ENCODE measurements around the gene PTGR2.

GRCh38 chr14:73843296-73843695 lies 8.3 kb upstream of the PTGR2 start:
- TF ChIP-seq, protein P1, sequence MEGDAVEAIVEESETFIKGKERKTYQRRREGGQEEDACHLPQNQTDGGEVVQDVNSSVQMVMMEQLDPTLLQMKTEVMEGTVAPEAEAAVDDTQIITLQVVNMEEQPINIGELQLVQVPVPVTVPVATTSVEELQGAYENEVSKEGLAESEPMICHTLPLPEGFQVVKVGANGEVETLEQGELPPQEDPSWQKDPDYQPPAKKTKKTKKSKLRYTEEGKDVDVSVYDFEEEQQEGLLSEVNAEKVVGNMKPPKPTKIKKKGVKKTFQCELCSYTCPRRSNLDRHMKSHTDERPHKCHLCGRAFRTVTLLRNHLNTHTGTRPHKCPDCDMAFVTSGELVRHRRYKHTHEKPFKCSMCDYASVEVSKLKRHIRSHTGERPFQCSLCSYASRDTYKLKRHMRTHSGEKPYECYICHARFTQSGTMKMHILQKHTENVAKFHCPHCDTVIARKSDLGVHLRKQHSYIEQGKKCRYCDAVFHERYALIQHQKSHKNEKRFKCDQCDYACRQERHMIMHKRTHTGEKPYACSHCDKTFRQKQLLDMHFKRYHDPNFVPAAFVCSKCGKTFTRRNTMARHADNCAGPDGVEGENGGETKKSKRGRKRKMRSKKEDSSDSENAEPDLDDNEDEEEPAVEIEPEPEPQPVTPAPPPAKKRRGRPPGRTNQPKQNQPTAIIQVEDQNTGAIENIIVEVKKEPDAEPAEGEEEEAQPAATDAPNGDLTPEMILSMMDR (conservative IDR thresholded peaks at IDR 0.05; ENCODE audit: low read depth, low read length), result no peak
- TF ChIP-seq EZH2 (IDR thresholded peaks at IDR 0.05; ENCODE audit: borderline replicate concordance, low read depth, low read length, poor library complexity, severe bottlenecking), result no peak
